Progenitor cell of endocrine pancreas (in vitro differentiated cells): ENCODE data around the gene MTUS2. TPM values are rescaled to one million over a fixed set of nuclear protein-coding genes. Genes with fewer than 3 reads are reported as not detected.

Source experiments
- DNase-seq: peaks from one replicate; pipeline ENCODE4 v3.0.0; 2021; ENCODE audit warnings: low spot score; ENCODE audit not compliant: unreplicated experiment
- H3K27ac Mint-ChIP-seq: 2 replicates; pipeline ENCODE4 v1.8.0; 2021; ENCODE audit warnings: mild to moderate bottlenecking, moderate library complexity, mixed read lengths
- H3K27me3 Mint-ChIP-seq: 2 replicates; pipeline ENCODE4 v1.8.0; 2021; ENCODE audit warnings: mixed read lengths
- H3K36me3 Mint-ChIP-seq: 2 replicates; pipeline ENCODE4 v1.8.0; 2022; ENCODE audit warnings: mixed read lengths; ENCODE audit not compliant: insufficient read depth
- H3K4me1 Mint-ChIP-seq: 2 replicates; pipeline ENCODE4 v1.8.0; 2021; ENCODE audit warnings: low read depth, mixed read lengths
- H3K4me3 Mint-ChIP-seq: 2 replicates; pipeline ENCODE4 v1.8.0; 2021; ENCODE audit warnings: low read depth, mild to moderate bottlenecking, moderate library complexity, mixed read lengths
- H3K9me3 Mint-ChIP-seq: 2 replicates; pipeline ENCODE4 v1.8.0; 2021; ENCODE audit warnings: low read depth, mixed read lengths
- total RNA-seq: library from RNA; stranded (reverse); gene quantifications from 2 replicates; pipeline ENCODE4 v1.2.1, GENCODE V29; 2021
- TF ChIP-seq, protein P1 (sequence below): fragments of 200-600 bp; sonication (generic); IDR thresholded peaks from one replicate; pipeline ENCODE4 v1.5.0; 2021; ENCODE audit warnings: antibody characterized with exemption, mild to moderate bottlenecking; ENCODE audit not compliant: unreplicated experiment

MTUS2 gene
- total RNA-seq, 1 donor from 2014 or later = 9.3 TPM

GRCh38 chr13:28805193-28805819 is 14.8 kb upstream of the MTUS2 start:
- no peak overlapping the region for H3K27ac Mint-ChIP-seq
- no peak for DNase-seq
- no peak overlapping the region for H3K4me3 Mint-ChIP-seq
- peaks cover 11% of the 10 kb centered on the region for H3K9me3 Mint-ChIP-seq
- no peaks in the 10 kb centered on the region for H3K36me3 Mint-ChIP-seq
- TF ChIP-seq, protein P1, sequence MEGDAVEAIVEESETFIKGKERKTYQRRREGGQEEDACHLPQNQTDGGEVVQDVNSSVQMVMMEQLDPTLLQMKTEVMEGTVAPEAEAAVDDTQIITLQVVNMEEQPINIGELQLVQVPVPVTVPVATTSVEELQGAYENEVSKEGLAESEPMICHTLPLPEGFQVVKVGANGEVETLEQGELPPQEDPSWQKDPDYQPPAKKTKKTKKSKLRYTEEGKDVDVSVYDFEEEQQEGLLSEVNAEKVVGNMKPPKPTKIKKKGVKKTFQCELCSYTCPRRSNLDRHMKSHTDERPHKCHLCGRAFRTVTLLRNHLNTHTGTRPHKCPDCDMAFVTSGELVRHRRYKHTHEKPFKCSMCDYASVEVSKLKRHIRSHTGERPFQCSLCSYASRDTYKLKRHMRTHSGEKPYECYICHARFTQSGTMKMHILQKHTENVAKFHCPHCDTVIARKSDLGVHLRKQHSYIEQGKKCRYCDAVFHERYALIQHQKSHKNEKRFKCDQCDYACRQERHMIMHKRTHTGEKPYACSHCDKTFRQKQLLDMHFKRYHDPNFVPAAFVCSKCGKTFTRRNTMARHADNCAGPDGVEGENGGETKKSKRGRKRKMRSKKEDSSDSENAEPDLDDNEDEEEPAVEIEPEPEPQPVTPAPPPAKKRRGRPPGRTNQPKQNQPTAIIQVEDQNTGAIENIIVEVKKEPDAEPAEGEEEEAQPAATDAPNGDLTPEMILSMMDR = peak; percentile 55
- H3K27me3 Mint-ChIP-seq = peaks cover 29% of the 10 kb centered on the region
- no peaks in the 10 kb centered on the region for H3K4me1 Mint-ChIP-seq

DNA sequence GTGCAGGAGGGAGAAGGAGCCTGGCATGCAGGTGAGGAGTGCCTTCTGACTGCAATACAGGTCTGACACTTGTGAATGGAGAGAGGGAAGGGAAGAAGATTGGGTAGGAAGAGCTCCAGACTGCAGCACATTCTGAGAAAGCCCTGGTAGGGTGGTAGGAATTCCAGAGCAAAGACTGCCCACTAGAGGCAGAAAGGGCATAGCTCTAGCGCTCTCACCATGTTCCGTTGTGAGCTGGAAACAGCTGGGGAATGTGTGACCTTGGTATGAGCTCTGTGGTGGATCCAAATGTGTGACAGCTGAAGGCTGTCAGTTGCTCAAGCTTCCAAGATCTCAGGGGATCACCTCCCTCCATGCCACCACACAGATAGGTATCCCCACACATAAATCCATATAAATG is 2.9 kb upstream of the MTUS2 start:
- H3K36me3 Mint-ChIP-seq = no peaks in the 10 kb centered on the region
- H3K4me1 Mint-ChIP-seq = peaks cover 3% of the 10 kb centered on the region
- DNase-seq = no peak
- peak overlapping the region; percentile 25 for H3K4me3 Mint-ChIP-seq
- H3K27me3 Mint-ChIP-seq = peaks cover 44% of the 10 kb centered on the region
- TF ChIP-seq, protein P1 = peak; percentile 41
- H3K9me3 Mint-ChIP-seq = no peaks in the 10 kb centered on the region
- no peak overlapping the region for H3K27ac Mint-ChIP-seq

DNA sequence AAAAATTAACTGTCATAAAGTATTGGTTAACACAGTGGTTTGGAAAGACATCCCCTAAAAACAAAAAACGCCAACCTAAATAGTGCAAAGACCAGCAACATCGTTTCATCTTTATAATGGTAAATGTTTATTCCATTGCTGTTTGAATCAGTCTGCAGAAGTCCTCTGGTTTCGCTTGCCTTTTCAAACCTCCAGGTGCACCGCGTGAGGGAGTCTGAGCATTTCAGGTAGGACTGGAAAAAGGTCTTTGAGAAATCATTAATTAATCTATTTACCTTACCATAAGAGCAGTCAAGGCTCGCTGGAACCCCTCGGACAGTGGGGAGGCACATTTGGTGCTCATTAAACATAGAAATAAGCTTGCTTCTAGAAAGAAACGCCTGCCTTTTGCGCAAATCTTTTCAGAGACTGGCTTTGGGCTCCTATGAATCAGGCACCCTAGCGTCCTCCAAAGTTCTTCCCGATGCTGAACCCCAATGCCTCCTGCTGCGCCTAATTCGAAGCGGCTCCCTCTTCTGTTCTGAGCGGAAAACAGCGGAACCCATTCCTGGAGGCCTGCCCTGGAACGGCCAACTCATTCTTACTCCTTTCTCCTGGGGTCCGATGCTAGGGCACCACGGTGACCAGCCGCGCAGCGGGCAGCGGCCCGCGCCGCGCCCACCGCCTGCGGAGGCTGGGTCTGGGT is 951 bp upstream of the MTUS2 start:
- H3K27me3 Mint-ChIP-seq = peaks cover 64% of the 10 kb centered on the region
- TF ChIP-seq, protein P1 = peak; percentile 15
- H3K27ac Mint-ChIP-seq = peak overlapping the region; percentile 37
- no peak for DNase-seq
- H3K4me1 Mint-ChIP-seq = peaks cover 3% of the 10 kb centered on the region
- H3K4me3 Mint-ChIP-seq = peak overlapping the region; percentile 67
- H3K36me3 Mint-ChIP-seq = peaks cover 3% of the 10 kb centered on the region
- H3K9me3 Mint-ChIP-seq = no peaks in the 10 kb centered on the region

- peak; percentile 81 for DNase-seq
- H3K4me3 Mint-ChIP-seq = peak overlapping the region; percentile 67
- TF ChIP-seq, protein P1 = peak; percentile 60
- H3K27me3 Mint-ChIP-seq = peaks cover 69% of the 10 kb centered on the region
- H3K9me3 Mint-ChIP-seq = no peaks in the 10 kb centered on the region
- peaks cover 4% of the 10 kb centered on the region for H3K4me1 Mint-ChIP-seq
- H3K36me3 Mint-ChIP-seq = peaks cover 3% of the 10 kb centered on the region
- H3K27ac Mint-ChIP-seq = no peak overlapping the region
Observed at GRCh38 chr13:28819735-28820098, 422 bp upstream of the MTUS2 start.

- TF ChIP-seq, protein P1 = no peak
- H3K4me1 Mint-ChIP-seq = peaks cover 20% of the 10 kb centered on the region
Observed at GRCh38 chr13:28822151-28822550, 2.0 kb downstream of the MTUS2 start.

More at GRCh38 chr13:28822151-28822550, 2.0 kb downstream of the MTUS2 start:
- DNase-seq = no peak
- Mint-ChIP-seq H3K9me3 (no peaks in the 10 kb centered on the region), H3K4me3 (no peak overlapping the region), H3K27me3 (peaks cover 67% of the 10 kb centered on the region), H3K27ac (no peak overlapping the region), H3K36me3 (peaks cover 3% of the 10 kb centered on the region)
